Sigmoid colon (tissue), 4 donors: ENCODE results near the gene SFTPB.

Experiments used
- CTCF ChIP-seq, 4 experiments: fragments of 450-650 bp in 3 of 4; fragments of 200-600 bp in 1 of 4; IDR thresholded peaks; one replicate each; pipeline ENCODE4 v1.5.1; 2016 to 2019; ENCODE audit warnings: antibody characterized with exemption in 4 of 4, mild to moderate bottlenecking in 3 of 4, moderate library complexity in 2 of 4
- EP300 ChIP-seq, 4 donors: sonication (generic); formaldehyde crosslinking; IDR thresholded peaks; one replicate each; pipeline ENCODE4 v1.6.1; 2017; ENCODE audit warnings: antibody characterized with exemption in 4 of 4
- POLR2A ChIP-seq, 2 donors: fragments of 450-650 bp; IDR thresholded peaks; one replicate each; pipeline ENCODE4 v1.6.1; 2016; ENCODE audit warnings: antibody characterized with exemption in 2 of 2, mild to moderate bottlenecking in 2 of 2, moderate library complexity in 2 of 2
- POLR2AphosphoS5 ChIP-seq, 4 donors: sonication (generic); formaldehyde crosslinking; IDR thresholded peaks; one replicate each; pipeline ENCODE4 v1.6.1; 2017; ENCODE audit warnings: antibody characterized with exemption in 4 of 4

GRCh38 chr2:85704800-85705679, 37.0 kb upstream of the SFTPB start:
- TF ChIP-seq CTCF (IDR thresholded peaks at IDR 0.05) (no peak), POLR2AphosphoS5 (IDR thresholded peaks at IDR 0.05) (no peak), EP300 (IDR thresholded peaks at IDR 0.05) (no peak), POLR2A (IDR thresholded peaks at IDR 0.05) (no peak)
